ENCODE results near the gene SLC37A1.

SLC37A1 gene

DNA sequence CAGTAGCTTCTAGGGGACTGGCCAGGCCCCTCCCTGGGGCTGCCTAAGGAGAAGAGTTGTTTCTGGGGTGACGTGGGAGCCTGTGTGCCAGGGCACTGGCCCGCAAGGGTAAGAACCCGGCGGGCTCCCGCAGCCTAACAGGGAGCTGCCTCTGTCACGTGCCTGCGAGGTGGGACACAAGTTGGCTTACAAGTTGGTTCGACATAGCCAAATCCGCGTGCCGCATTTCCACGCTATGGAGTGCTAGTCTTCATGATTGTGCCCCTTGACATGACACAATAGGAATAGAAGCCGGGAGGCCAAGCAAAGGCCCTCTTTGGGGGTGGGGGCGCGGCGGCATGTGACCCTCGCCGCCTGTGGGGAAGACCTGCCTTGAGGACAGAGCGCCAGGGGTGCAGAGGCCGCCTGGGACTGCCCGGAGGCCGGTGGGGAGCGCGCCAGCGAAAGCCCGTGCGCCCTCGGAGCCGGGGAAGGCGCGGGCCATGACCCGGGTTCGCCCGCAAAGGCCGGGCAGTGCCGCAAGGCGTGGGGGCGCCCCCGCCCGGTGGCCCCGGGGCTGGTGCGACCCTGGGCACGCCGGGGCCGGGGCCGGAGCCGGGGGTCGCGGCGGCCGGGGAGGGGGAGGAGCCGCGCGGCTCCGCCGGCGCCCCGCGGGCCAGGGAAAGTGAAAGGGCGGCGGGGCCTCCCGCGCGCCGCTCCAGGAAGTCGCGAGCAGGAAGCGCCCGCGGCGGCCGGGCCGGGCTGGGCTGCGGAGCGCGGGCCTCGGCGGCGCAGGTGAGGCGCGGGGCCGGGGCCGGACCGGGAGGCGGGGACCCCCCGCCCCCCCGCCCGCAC lies at the start of gene SLC37A1:
SLC37A1 (plus strand) TSS at position 702 of the 834 bp plus-strand sequence. CDS start 4,603 bp downstream, outside the sequence.
- H3K27ac ChIP-seq, result peak within 1 kb of the TSS; percentile 62

DNA sequence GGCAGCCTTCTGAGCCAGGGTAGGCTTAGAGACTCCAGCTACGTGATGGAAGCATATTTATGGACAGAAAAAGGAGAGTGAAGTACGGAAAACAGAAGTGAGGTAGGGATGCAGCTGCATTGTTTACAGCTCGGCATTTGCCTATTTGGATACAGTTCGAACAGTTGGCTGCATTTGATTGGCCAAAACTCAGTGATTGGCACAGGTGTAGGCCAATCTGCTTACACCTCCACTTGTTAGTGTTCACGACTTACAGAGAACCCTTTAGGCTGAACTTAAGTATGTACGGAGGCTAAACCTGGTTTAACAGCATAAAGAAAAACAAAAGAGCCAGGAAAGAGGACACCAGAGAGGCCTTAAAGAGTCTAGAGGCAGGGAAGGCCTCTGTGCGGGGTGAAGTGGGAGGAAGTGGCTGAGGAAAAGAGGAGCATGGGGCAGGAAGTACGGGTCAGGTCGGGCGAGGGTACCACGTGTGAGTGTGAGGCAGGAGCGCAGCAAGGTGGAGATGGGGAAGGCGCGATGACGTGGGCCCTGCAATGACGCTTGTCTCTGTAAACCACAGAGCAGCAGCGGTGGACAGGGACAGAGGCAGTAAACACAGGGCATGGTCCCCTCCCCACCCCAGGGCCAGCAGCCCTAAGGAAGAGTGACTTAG lies 49.7 kb upstream of the SLC37A1 start:
- no peak overlapping the region for H3K27ac ChIP-seq
- TF ChIP-seq, protein P1, sequence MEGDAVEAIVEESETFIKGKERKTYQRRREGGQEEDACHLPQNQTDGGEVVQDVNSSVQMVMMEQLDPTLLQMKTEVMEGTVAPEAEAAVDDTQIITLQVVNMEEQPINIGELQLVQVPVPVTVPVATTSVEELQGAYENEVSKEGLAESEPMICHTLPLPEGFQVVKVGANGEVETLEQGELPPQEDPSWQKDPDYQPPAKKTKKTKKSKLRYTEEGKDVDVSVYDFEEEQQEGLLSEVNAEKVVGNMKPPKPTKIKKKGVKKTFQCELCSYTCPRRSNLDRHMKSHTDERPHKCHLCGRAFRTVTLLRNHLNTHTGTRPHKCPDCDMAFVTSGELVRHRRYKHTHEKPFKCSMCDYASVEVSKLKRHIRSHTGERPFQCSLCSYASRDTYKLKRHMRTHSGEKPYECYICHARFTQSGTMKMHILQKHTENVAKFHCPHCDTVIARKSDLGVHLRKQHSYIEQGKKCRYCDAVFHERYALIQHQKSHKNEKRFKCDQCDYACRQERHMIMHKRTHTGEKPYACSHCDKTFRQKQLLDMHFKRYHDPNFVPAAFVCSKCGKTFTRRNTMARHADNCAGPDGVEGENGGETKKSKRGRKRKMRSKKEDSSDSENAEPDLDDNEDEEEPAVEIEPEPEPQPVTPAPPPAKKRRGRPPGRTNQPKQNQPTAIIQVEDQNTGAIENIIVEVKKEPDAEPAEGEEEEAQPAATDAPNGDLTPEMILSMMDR (IDR thresholded peaks at IDR 0.05), result no peak
- no peak for TF ChIP-seq ZFX (IDR thresholded peaks at IDR 0.05; ENCODE audit: borderline replicate concordance)

More for the DNA sequence above, at the start of gene SLC37A1:
- no peak for TF ChIP-seq ZFX (IDR thresholded peaks at IDR 0.05; ENCODE audit: borderline replicate concordance)
- TF ChIP-seq, protein P1 (IDR thresholded peaks at IDR 0.05), result no peak

DNA sequence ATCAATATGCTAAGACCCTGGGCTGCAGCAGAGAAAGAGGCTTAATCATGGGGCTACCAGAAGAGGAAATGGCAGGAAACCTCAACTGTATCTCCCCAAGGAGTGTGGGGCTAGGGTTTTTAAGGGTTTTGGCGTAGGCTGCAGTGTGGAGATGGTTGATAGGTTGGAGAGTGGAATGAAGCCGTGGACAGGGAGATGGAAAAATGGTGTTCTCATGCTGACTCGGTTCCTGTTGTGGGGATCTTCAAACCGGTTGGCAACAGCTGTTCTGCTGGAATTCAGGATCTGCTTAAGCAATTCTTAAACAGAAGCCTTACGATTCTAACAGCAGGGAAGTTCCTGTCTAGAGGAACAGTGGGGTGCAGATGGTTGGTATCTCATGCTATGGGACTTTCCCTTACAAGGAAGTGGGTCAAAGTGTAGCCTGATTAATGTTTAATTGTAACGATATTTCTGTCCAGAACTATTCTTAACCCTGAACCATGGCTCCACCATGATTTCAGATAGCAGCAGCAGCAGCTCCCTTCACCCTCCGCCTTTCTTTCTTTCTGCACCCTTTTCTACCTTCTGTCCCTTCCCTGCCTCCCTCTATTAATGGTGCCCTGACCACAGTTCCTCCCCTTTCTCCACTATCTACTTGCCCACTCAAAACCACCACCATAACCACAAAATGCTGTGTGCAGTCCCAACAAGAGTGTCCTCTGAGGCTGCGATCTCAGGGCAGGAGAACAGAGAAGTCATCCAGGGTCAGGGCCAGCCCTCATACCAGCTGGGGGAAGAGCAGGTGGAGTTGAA lies 48.4 kb upstream of the SLC37A1 start:
- no peak for TF ChIP-seq ZFX (IDR thresholded peaks at IDR 0.05; ENCODE audit: borderline replicate concordance)
- TF ChIP-seq, protein P1 (IDR thresholded peaks at IDR 0.05), result no peak
- H3K27ac ChIP-seq, result no peak overlapping the region

DNA sequence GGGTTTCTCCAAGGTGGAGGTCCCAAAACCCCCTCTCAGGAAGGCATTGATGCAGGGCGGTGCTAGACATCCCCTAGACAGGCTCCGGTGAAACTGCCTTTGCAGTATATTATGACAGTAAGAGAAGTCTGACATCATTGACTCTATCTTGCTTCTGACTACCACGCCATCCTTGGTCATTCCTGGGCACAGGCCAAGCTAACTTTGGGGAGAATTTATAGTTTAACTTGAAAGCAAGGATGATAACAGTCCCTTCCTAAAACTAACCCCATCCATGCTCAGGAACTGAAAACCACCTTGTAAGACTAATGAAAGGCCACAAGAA lies 47.9 kb upstream of the SLC37A1 start:
- no peak overlapping the region for H3K27ac ChIP-seq
- TF ChIP-seq, protein P1 (IDR thresholded peaks at IDR 0.05), result no peak
- no peak for TF ChIP-seq ZFX (IDR thresholded peaks at IDR 0.05; ENCODE audit: borderline replicate concordance)

DNA sequence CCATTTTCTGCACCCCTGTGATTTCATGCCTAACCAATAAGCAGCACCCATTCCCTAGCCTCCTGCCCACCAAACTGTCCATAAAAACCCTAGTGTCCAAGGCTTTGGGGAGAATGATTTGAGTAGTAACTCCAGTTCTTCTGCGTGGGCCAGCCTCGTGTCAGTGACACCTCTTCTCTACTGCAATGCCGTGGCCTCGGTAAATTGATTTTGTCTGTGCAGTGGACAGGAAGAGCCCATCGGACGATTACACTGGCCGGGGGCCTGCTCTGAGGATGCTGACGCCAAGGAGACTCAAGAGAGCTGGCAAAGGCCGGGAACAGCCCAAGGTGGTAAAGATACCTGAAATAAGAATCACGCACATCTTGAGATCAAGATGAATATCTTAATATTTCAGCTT lies 47.0 kb upstream of the SLC37A1 start:
- TF ChIP-seq, protein P1 (IDR thresholded peaks at IDR 0.05), result no peak
- TF ChIP-seq ZFX (IDR thresholded peaks at IDR 0.05; ENCODE audit: borderline replicate concordance), result no peak
- H3K27ac ChIP-seq, result no peak overlapping the region

DNA sequence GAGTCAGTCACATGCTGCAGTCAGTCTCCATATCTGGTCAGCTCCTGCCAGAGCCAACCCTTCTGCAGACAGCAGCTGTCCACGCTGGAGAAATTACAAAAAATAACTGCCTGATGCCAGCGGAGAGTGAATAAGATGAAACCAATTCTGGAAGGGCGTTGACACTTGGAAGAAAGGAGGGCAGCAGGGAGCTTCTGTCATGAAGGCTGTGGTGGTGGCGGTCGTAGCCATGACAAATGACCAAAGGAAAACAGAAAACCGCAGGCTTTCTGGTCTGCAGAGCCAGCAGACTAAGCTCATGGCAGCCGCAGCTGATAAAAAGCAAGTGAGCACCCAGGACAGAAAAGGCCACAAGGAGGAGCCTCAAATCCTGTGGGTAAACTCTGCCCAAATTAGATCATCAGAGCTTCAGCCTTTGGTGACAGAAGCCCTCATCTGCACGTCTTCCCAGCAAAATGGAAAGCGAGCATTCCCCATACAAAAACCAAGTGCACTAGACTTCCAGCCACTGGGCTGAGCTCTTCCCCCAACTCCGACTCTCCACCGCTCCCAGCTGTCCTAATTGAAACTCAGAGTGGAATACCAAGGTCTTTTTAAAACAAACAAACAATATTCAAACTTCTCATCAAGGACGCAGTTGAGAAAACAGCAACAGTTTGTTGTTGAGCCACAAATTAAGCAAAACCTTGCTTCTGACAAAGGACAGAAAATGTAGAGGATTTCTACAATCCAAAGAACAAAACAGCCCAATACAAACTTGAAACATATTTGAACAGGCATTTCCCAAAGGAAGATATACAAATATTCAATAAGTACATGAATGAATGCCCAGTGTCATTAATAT lies 46.3 kb upstream of the SLC37A1 start:
- TF ChIP-seq, protein P1 (IDR thresholded peaks at IDR 0.05), result no peak
- no peak for TF ChIP-seq ZFX (IDR thresholded peaks at IDR 0.05; ENCODE audit: borderline replicate concordance)
- no peak overlapping the region for H3K27ac ChIP-seq

Measured in 22Rv1 (cell line).